ENCODE results near the gene PMFBP1. TPM values are rescaled to one million over a fixed set of nuclear protein-coding genes. Genes with fewer than 3 reads are reported as not detected.
A peak's percentile ranks its signal among the peaks of the same experiment; 100 is the strongest.

Gene PMFBP1, protein sequence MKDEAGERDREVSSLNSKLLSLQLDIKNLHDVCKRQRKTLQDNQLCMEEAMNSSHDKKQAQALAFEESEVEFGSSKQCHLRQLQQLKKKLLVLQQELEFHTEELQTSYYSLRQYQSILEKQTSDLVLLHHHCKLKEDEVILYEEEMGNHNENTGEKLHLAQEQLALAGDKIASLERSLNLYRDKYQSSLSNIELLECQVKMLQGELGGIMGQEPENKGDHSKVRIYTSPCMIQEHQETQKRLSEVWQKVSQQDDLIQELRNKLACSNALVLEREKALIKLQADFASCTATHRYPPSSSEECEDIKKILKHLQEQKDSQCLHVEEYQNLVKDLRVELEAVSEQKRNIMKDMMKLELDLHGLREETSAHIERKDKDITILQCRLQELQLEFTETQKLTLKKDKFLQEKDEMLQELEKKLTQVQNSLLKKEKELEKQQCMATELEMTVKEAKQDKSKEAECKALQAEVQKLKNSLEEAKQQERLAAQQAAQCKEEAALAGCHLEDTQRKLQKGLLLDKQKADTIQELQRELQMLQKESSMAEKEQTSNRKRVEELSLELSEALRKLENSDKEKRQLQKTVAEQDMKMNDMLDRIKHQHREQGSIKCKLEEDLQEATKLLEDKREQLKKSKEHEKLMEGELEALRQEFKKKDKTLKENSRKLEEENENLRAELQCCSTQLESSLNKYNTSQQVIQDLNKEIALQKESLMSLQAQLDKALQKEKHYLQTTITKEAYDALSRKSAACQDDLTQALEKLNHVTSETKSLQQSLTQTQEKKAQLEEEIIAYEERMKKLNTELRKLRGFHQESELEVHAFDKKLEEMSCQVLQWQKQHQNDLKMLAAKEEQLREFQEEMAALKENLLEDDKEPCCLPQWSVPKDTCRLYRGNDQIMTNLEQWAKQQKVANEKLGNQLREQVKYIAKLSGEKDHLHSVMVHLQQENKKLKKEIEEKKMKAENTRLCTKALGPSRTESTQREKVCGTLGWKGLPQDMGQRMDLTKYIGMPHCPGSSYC
- total RNA-seq = 0.05 TPM in 1 of 2 replicates, not detected in the other

- peak; percentile 95 for DNase-seq
Measured at GRCh38 chr16:72172105-72173034, at the start of gene PMFBP1. PMFBP1 (minus strand) TSS chr16:72172155; CDS start chr16:72171208, 947 bp downstream.

DNA sequence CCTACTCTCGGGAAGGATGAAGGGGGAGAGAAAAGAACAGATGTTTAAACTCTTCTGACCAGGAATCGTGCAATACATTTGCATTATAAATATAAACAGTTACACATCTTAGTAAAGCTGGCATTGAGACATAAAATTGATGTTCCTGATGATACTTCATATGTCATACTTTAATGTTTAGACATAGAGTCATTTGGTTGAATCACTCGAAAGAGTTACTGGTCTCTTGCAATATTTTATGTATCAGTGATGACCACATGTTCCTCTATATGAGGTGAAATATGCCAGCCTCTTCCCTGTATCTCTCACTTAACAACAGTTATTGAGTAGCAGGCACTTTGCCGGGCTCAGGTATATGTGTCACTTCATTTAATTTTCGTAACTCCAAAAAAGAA is 49.7 kb upstream of the PMFBP1 start:
- no peak for DNase-seq

GRCh38 chr16:72220875-72221629 is 49.1 kb upstream of the PMFBP1 start:
- no peak for DNase-seq

DNA sequence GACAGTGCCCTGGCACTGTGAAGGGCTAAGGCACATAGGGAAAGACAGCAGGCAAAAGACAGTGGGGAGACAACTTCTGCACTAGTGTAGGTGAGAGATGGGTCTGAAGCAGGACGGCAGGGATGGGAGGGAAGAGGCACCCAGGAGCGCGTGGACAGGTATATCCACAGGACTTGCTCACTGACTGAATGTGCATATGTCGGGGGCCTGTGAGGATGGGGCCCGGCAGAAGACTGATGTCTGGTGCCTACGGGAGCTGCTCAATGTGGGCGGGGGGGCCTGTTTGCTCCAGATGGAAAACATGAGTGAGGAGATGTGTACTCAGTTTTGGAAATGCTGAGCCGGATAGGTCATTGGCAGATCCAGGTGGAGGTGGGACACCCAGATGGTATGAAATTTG is 47.3 kb upstream of the PMFBP1 start:
- DNase-seq = no peak

DNA sequence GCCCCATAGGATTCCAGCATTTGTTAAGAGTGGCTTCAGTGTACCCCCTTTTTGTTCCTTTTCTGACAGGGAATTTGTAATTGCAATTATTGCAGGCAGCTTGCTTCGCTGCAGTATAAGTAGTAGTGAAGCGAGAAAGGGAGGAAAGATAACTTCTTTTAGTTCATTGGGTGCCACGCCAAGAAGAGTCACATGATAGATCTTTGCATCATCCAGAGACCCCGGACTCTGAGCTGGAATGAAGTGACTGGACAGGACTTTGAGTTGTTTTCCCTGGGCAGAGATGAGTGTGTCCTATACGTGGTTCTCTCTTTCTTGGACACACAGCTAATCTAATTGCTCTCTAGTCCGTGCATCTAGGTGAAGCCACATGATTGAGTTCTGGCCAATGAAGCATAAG is 44.8 kb upstream of the PMFBP1 start:
- no peak for DNase-seq

DNA sequence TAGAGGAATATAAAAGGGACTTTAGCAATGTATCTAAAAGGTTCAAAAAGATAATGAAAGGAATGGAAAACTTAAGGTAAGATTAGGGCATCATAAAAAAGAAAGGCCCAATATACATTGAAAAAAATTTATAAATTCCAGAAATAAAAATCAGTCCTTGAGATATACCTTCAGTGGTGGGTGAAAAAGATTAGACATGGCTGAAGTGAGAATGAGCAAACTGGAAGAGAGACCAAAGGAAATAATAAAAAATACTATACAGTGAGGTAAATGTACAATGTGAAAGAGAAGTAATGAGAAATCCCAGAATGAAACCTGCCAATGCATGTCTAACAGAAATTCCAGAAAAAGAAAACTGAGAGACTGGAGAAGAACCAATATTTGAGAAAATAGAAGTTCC is 42.9 kb upstream of the PMFBP1 start:
- DNase-seq = no peak

DNA sequence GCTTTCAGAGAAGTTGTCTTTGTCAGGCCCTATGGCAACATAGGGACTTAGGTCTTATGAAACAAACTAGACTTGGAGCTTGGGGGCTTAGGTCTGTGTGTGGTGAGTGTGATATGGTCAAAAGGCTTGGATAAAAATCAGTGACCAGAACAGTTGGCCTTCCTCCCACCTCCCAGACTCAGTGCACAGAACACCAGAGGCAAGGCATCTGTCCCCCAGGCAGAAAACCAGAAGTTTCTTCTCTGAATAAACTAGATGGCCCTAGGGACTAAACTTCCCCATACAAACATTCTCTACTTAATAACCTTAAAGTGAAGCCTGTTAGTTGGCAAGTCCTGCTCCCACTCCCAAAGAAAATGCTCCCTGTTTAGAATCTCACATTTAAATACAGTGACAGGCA is 39.2 kb upstream of the PMFBP1 start:
- DNase-seq = no peak

DNA sequence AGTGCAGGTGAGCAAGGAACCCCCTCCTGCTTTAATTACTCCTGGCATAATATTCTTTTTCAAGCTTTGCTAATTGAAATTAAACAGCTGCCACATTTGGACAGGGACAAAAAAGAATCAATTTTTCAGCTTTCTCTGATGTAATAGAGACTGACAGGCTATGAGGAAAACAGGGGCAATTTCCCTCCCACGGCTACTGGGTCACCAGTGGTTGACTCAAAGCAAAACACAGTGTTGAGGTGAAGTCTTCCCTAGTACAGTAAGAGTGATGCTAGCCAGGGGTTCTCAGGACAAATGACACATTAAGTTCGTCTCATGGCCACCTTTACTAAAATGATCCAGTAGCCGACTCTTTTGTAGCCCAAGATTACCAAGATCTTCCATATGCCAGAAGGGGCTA is 38.6 kb upstream of the PMFBP1 start:
- DNase-seq = no peak

DNA sequence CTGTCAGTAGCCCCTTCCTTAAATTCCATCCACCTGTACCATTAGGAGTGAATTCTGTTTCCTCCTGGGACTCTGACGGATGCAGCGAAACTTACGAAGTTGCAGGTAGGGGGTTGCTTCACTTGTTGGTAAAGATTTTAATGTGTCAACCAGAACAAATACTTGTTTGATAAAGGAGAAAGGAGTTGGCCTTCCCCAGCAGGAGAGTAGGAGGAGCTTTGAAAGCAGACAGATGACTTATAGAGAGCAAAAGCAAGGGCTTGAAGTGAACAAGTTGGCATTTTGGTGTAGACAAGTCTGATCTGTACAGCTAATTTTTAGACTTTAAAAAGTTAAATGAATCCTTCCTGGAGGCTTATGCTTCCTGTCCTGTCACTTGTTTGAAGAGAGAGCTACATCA is 38.1 kb upstream of the PMFBP1 start:
- DNase-seq = no peak

DNA sequence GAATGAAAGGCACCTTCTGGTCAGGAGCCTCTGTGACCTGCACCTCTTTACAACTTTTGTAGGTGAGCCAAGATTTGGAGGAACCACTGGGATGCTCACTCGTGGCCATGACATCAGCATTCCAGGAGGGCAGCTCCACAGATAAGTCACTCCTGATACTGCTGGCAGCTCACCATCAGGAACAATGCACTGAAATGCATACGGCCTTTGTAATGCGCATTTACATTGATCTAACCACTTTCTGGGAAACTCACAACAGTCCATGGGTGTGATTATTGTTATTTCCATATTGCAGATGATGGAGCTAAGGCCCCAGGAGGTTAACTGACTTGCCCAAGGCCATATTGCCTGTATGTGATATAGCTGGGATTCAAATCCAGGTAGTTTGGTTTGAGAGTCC is 34.3 kb upstream of the PMFBP1 start:
- DNase-seq = no peak

DNA sequence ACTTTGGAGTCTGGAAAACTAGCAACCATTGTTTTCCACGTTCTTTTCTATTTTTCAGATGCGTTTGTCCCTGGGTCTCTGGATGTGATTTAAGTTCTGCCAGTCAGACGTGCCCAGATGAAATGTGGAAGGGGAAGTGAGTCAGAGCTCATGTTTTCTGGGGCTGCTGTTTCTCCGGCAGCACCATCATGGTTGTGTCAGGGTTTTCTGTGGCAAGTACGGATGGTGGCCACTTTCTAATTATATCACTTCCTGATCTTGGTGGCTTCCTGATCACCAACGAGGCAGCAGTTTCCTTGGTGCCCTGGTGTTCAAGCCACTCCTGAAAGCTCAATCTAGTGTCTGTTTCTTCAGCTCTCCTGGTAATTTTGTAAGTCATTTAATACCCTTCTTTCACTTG is 31.4 kb upstream of the PMFBP1 start:
- DNase-seq = peak; percentile 81

GRCh38 chr16:72202014-72202413 is 30.1 kb upstream of the PMFBP1 start:
- no peak for DNase-seq

DNA sequence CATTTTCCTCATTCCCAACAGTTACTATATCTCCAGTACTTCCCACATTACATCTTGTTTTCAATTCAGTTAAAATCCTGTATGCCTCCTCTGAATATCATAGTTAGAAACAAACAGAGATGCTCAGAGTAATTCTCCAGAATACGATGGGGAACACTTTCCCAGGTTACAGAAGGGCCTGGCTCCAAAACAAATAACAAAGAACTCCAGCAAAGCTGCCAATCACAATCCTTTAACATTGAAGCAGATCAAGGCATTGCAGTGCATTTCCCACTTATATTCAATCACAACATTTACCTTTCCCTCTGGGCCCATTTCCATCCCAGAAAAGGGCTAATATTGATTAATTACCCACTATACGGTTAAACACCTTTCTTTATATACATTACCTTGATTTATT is 29.4 kb upstream of the PMFBP1 start:
- no peak for DNase-seq

GRCh38 chr16:72199761-72200337 is 27.9 kb upstream of the PMFBP1 start:
- DNase-seq = no peak

DNA sequence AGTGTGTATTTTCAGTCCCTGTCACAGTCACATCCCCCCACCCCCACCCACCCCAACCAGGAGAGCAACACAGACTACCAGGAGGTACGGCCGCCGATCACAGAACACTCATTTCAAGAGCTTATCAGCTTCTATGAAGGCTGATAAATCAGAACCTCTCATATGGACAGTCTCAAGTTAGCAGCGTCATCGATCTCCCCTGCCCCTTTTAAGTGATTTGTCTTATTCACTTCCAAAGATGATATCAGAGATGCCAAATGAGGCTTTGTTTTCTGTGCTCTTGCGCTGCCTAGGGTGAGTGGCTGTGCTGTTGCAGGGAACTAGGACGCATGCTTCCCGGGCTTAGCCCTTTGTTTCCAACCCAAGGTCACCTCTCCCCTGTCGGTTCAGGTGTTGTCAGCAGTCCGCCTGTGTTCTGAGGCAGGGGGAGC is 26.8 kb upstream of the PMFBP1 start:
- DNase-seq = no peak

- peak; percentile 91 for DNase-seq
Measured at GRCh38 chr16:72198021-72198711, 26.2 kb upstream of the PMFBP1 start.

DNA sequence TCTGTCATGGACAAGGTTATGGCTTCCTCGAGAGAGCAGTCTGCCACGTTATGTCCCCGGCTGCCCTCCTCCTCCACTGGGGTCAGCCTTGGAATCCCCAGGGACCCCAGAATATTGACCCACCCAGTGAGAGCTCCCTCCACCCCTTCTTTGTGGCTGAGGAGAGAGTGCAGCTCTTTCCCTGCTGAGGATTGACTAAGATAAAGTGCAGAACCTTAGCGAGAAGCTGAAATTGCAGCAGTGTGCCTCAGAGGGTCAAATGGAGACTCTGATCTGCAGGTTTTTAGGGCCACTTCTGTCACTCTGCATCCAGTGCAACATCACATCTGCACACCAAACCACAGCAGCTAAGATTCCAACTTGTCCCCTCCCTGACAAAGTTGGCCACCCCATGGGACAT is 25.6 kb upstream of the PMFBP1 start:
- no peak for DNase-seq

DNA sequence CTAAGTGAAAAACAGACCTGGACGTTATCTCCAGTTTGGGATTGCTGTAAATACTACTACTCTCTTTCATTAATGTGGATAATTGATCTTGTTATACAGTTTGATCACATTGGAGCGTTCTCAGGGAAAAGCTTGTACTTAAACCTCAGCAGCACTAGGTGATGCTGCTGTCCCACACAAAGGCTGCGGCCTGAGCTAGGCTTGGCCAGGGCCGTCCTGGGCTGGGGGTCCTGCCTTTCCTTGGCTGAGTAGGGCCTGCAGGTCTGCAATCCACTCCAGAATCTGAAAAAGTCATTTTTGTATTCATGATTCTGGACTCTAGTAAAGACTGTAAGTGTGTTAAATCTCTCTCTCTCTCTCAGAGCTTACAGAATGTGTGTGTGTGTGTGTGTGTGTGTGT is 23.7 kb upstream of the PMFBP1 start:
- DNase-seq = peak; percentile 8

- no peak for DNase-seq
Measured at GRCh38 chr16:72191551-72191950, 19.6 kb upstream of the PMFBP1 start.

DNA sequence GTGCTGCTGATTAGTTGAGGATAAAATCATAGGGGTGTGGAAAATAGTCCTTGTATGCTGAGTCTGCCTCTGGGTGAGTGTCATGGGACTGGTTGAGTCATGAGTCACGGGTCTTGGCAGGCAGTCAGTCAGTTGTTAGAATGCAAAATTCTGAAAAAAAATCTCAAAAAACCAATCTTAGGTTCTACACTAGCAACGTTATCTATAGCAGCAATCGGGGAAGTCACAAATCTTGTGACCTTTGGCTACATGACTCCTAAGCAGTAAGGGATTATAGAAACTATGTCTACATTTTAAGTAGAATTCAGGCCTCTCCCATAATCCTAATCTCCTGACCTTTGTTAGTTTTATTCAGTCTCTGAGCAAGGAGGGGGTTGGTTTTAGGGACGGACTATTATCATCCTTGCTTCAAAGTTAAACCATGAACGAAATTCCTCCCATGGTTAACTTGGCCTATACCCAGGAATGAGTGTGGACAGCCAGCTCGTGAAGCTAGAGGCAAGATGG is 18.0 kb upstream of the PMFBP1 start:
- peak; percentile 60 for DNase-seq
